SK-N-MC (cell line): Measurements from ENCODE around the gene PHF12.

Experiments
- EZH2 ChIP-seq: fragments of 200-600 bp; sonication (generic); IDR thresholded peaks from one replicate; pipeline ENCODE4 v1.6.1; 2017; ENCODE audit warnings: antibody characterized with exemption
- POLR2AphosphoS5 ChIP-seq: IDR thresholded peaks from 2 replicates; pipeline ENCODE4 v1.6.1; 2012; ENCODE audit warnings: mild to moderate bottlenecking, low read depth, low read length, borderline replicate concordance

DNA sequence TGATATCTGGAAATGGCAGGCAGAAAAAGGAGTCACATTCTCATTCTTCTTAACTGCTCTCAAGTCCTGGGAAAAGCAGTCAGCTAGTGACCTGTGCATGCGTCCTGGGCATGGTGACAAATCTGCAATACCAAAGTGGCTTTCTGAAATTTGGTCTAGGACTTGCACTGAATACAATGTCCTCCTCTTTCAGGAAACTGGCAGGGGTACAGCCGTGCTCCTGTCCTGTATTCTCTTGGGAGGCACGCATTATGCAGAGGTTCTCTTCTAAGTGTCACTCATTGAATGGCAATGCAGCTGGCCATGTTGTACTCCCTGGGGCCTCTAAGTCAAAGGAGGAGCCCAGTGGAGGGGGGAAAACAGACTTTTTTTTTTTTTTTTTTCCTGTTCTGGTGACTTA, 10.6 kb downstream of the PHF12 start:
- TF ChIP-seq POLR2AphosphoS5 (no peak), EZH2 (no peak)
